Stimulated activated CD4-positive, alpha-beta T cell treated with anti-CD3 and anti-CD28 coated beads, Interleukin-2, amount 100 ng/mL, for 48 hours (primary cell): ENCODE data around the gene PRMT7.

ENCODE experiments used
- DNase-seq, 2 donors: peaks; one replicate each; pipeline ENCODE4 v3.0.0-alpha.2; 2020

Gene PRMT7

DNA sequence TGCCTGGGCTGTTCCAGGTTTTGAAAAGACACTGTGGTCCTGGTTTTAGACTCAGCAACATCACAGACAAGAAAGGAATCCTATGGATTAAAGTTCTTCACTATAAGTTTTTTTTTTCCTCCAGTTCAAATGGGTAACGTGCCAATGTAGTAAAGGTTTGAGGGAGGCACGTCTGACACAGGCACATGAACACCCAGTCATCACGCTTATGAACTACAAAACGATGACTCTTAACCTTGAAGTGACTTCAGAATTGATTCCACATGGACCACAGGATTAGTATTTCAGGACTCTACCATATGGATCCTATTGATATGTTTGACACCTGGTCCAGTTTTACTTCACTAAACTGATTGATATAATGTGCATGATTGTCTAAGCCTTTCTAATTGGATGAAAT lies 2.3 kb downstream of the PRMT7 start:
- DNase-seq = no peak

DNA sequence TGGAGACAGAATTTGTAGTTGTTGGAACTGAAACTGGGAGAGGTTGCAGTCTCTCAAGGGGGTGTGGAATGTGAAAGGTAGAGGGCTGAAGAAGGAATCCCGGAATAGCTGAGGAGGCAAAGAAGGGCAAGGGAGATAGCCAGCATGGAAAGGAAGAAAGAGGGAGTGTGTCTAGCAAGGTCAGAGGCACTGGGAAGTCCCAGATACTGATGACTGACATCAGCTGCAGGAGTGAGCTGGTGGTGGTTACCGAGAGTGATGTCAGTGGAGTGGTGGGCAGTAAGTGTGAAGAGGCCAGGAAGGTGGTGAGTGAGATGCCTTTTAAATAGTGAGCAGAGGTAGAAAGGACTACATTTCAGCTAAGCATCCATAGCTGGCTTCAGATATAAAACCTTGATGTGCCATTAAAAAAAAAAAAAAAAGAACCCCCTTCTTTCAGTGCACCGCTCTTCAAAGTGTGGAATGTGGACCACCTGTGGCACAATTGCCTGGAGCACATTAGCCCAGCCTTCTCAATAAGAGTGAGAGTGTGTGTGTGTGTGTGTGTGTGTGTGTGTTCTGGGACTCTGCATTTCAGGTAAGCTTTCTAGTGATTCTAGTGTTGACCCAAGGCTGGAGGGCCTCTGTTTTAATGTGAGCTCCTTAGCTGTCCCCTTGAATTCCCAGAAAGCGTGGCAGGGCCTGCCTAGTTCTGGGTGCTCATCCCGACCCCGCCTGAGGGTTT lies 8.5 kb downstream of the PRMT7 start:
- DNase-seq = peak; percentile 20 to 36

DNA sequence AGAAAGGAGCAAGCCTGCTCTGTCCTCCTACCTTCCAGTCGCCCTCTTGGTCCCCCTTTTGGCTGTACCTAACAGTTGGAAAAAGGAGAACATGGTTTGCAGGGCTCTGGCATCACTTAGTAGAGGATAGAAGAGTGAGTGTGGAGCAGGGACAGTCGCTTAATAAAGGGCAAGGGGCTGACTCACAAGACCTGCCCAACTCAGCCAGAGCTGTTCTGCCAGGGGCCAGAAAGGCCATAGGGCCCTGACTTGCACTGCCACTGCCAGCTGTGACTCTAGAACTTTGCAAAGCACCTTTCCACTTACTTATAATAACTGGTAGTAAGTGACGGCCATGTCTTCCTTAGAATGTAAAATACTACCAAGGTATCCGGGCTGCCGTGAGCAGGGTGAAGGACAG lies 13.5 kb downstream of the PRMT7 start:
- no peak for DNase-seq

DNA sequence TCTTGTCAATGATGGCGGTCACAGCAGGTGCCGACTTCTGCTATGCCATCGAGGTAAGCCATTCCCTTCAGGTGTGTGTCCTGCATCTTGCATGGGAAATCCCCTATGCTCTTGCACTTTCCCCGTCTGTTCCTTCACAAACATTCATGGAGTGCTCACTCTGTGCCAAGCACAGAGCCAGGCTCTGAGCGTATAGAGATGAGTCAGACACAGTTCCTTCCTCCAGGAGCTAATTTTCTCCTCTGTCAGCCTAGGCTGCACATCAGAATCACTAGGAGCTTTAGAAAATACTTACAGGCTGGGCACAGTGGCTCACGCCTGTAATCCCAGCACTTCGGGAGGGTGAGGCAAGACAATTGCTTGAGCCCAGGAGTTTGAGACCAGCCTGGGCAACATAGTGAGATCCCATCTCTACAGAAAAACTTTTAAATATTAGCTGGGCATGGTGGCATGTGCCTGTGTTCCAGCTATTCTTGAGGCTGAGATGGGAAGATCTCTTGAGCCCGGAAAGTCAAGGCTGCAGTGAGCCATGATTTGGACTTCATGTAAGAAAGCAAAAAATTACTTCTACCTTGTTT lies 14.1 kb downstream of the PRMT7 start:
- no peak for DNase-seq

DNA sequence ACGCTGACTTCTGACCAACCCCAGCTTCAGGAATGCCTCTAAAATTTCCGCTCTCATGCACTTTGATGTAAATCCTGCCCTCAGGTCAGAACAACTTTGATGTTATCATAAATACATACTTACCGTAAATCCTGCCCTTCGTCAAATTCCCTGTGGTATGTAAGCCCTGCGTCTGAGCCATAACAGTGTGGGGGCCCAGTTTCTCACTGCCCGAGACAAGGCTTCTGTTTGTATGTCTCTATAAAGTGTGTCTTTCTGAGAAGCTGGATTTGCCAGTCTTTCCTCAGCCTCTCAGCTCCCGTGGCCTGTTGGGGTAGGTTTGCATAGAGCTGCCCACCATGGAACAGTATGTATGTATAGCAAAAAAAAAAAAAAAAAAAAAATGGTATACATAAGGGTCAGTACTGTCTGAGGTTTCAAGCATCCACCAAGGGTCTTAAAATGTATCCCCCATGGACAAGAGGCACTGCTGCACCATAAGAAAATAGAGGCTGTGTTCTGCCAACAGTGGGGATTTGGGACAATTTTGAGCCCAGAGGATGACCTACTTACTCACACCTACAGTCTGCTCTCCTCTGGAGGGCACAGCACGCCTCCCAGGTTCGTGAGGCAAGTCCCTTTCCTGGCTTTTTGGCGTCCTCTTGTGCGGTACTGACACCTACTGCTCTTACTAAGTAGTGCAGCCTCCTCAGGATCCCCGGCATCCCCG lies 17.5 kb downstream of the PRMT7 start:
- peak; percentile 71 to 73 for DNase-seq

DNA sequence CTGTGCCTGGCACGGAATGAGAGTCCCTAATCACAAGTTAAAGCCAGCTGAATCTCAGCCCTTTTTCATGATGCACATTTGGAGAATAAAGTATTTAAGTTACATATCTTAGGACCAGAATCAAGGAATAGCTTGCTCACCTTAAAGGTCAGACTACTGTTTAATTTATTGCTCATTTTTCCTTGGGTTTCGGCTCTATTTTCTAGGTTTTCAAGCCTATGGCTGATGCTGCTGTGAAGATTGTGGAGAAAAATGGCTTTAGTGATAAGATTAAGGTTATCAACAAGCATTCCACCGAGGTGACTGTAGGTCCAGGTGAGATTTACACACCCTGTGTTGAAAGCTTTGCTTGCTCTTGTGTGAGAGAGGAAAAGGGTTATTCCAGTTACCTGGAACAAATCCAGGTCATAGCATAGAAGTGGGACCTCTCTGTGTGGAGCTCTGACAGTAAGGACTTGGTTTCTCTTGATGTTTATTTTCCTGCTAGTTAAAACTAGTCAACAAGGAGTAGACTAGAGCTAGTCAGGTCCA lies 18.1 kb downstream of the PRMT7 start:
- no peak for DNase-seq

DNA sequence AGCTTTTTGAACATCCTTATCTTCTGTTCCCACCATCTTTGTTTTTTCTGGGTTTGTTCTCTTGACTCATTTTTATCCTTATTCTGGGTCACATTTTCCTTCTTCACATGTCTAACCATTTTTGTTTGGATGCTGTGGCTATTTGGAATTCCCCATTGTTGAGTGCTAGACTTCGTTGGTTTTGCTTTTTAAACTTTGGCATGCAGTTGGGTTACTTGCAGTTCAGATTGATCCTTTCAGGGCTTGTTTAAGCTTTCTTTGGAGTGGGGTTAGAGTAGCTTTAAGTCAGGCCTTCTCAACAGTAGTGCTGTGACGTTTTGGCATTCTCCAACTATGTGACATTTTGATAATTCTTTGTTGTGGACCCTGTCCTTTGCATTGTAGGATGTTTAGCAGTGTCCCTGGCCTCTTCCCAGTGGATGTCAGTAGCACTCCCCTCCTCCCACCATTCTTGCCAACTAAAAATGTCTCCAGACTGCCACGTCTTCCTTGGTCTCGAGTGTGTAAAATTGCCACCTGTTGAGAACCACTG lies 21.1 kb downstream of the PRMT7 start:
- no peak for DNase-seq

DNA sequence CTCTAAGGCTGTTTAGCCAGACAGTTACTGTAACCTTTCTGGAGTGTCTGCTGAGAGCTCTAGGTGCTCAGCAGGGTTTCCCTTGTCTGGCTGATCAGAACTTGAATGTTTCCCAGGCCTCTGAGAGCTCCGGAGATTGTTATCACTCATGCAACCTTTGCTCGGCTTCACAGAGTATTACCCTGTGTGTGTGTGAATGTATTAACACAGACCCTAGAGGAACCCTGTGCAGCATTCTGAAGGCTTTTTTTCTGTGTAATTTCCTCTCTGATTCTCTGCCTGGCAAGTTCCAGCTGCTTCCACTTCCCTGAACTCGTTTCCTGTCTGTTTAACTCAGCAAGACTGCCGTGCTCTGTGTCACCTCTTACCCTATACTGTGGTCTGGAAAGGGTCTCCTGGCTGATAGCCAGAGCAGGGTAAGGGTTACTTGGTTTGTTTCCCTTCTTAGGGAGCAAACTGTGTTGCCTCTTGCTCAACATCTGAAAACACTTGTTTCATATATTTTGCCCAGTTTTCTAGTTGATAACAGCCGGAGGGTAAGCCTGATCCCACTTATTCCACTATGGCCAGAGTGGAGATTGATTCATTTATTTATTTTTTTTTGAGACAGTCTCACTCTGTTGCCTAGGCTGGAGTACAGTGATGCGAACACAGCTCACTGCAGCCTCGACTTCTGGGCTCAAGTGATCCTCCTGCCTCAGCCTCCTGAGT lies 21.7 kb downstream of the PRMT7 start:
- no peak for DNase-seq

DNA sequence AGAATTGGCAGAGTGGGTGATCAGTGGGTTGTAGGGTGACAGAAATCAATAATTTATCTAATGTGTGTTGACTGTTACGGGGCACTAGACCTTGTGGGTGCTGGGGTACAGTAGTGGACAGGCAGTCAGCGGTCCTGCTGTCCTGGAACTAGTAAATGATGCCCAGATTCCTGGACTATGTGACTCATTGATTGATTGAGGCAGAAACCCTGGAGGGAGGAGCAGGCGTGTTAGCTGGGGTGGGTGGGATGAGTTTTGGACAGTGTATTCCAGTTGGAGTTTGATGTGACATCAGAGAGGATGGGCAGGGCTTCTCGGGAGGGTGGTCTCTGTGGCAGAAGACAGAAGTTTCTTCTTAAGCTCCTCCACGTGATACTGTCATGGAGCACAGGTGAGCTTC lies 24.4 kb downstream of the PRMT7 start:
- DNase-seq = no peak

DNA sequence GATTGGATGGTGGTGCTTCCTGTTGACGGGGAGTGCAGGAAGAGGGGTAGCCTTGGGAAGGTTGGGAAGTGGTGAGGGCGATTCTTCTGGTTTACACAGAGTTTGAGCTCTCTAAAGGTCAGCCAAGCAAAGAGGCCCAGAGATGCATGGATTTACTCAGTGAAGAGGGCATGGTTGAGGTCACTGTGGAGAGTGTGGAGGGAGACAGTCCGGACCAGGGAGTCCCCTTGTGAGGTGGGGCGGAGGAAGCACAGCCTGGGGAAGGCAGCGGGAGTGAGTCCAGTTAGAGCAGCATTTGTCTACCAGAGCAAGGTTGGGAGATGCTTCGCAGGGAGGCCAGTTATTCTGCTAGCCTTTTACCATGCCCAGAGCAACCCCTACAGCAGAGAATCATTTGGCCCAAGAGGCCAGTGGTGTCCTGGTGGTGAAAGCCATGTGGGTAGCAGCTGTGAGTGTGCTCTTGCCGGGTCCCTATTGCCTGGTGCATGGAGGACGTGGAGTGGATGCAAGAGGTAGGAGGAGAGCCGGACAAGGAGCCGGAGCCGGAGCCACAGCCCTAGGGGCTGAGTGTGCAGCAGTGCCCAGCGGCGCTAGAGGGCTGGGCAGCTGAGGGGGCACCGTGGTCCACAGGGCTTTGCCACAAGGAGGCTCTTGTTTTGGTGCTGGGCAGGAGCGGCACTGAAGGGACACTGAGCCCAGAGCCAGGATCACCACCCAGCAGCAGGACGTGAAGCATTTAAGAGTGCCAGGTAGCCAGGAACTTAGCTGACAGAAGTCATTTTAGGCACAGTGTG lies 27.7 kb downstream of the PRMT7 start:
- no peak for DNase-seq

DNA sequence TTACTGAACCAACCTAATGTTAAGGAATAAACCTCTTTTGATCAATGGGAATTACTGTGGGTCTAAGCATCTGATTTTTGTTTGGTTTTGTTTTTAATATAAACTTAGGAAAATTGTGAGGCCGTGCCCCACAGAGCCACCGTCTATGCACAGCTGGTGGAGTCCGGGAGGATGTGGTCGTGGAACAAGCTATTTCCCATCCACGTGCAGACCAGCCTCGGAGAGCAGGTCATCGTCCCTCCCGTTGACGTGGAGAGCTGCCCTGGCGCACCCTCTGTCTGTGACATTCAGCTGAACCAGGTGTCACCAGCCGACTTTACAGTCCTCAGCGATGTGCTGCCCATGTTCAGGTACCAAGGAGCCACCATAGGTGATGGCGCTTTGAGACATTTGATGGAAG lies 28.4 kb downstream of the PRMT7 start:
- DNase-seq = no peak

DNA sequence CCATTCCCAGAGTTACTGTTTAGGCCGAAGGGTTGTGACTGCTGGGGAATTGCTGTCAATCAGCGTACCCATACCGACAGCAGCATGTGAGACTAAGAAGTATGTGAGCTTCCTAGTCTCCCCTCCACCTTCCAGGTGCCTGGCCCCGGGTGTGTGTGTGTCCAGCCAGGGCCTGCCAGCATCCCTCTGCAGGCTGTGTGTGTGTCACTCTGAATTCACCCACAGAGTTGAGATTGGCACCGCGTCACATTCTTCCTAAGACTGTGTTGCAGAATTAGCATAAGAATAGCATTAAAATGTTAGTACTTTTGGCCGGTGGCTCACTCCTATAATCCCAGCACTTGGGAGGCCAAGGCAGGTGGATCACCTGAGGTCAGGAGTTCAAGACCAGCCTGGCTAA lies 31.8 kb downstream of the PRMT7 start:
- DNase-seq = no peak

DNA sequence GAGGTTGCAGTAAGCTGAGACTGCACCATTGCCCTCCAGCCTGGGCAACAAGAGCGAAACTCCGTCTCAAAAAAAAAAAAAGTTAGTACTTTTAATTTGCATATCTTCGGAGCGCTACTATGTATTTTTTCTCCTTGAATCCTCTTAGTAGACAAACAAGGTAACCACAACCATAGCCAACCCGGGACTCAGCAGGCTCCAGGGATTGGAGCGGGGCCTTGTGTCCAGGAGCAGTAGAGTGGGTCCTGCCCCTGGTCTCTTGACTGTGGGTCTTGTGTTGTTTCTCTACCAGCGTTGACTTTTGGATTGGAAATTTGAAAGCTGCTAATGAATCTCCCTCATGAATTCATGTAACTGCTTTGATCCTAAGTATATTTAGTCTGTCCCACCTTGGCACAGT lies 32.3 kb downstream of the PRMT7 start:
- no peak for DNase-seq

DNA sequence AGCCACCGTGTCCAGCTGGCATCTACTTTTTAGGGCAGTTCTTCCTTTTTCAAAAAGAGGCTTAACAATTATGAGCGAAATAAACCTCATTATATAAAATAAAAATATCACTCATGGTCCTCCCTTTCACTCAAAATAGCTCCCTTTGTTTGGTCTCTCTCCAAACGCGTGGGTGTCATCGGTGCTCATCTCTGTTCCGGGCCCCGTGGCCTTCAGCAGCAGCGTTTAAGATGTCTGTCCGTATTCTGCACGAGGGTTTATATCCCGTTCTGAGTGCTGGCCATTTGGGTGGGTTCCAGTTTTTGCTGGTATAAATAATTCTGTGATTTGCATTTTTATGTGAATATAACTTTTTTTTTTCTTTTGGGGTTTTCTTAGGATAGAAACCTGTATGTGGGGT lies 33.4 kb downstream of the PRMT7 start:
- DNase-seq = no peak

DNA sequence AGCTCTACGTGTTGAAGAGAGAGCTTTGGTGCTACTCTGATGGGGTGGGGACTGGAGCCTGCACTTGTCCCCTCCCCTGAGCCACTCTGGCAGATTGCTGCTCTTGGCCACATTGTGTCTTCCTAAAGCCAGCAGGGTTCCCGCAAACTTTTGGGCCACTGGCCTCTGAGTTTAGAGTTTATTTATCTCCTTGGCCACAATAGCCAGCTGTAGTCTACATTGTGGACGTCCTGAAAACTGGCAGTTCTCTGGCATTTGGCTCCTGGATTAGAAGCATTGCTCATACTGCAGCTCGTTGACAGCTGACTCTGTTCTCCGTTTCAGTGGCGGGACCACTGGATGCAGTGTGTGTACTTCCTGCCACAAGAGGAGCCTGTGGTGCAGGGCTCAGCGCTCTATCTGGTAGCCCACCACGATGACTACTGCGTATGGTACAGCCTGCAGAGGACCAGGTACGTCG lies 34.6 kb downstream of the PRMT7 start:
- no peak for DNase-seq

DNA sequence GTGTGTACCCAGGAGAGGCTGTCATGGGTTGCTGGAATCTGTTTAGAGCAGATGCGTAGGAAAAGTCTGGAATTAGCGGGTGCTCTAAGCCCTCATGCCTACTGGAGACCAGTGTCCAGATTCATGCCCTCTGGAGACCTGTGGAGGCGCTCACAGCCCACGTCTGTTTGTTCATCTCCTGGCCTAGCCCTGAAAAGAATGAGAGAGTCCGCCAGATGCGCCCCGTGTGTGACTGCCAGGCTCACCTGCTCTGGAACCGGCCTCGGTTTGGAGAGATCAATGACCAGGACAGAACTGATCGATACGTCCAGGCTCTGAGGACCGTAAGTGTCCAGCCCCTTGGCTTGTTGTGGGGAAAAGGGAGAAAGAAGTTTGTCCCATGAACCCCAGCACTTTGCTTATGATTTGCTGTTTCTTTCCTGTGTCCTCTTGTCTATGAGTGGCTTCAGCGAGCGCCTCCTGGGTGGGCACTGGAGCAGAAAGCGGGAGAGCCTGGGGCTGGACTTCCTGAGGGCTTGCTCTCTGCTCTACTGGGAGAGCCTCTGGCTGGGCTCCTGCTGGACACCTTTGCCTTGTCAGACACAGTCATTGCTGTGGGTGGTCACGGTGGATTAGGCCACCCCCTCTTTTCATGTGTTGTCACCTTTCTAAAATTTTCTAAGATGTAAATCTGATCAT lies 35.3 kb downstream of the PRMT7 start:
- DNase-seq = no peak

DNA sequence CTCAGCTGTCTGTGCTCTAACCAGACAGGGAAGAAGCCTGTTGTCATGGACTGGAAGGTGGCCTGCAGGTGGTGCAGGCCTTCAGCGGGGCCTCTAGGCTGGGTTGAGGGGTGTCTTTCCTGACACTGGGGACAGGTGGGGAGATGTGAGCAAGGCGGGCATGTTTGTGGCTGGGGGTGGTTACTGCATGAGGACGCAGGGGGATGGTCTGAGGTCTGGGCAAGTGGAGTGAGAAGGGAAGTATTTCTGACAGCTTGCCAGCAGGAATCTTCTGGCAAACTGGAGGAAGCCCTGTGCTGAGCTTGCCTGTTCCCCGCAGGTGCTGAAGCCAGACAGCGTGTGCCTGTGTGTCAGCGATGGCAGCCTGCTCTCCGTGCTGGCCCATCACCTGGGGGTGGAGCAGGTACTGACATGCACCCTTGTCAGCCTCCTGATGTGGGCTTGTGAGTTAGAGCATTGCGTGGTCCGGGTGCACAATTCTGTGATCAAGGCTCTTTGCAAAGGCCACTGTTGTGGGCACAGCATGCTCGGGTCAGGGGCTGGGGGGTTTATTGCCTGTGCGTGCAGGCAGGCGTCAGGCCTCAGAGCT lies 36.2 kb downstream of the PRMT7 start:
- DNase-seq = no peak

DNA sequence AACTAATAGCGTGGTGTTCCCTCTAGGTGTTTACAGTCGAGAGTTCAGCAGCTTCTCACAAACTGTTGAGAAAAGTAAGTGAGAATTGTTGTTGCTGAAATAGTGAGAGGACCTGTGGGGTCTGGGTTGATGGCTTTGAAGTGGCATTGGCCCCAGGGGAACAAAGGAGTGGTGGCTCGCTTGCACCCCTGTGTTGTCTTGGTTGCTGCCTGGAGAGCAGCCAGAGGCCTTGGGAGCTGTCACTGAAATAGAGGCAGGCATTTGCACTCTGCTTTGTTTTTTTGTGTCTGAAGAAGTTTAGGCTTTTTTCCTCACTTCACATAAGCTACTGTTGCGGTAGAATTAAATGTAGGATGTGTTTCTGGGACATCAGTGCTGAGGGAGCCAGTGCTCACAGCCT lies 36.8 kb downstream of the PRMT7 start:
- DNase-seq = no peak

DNA sequence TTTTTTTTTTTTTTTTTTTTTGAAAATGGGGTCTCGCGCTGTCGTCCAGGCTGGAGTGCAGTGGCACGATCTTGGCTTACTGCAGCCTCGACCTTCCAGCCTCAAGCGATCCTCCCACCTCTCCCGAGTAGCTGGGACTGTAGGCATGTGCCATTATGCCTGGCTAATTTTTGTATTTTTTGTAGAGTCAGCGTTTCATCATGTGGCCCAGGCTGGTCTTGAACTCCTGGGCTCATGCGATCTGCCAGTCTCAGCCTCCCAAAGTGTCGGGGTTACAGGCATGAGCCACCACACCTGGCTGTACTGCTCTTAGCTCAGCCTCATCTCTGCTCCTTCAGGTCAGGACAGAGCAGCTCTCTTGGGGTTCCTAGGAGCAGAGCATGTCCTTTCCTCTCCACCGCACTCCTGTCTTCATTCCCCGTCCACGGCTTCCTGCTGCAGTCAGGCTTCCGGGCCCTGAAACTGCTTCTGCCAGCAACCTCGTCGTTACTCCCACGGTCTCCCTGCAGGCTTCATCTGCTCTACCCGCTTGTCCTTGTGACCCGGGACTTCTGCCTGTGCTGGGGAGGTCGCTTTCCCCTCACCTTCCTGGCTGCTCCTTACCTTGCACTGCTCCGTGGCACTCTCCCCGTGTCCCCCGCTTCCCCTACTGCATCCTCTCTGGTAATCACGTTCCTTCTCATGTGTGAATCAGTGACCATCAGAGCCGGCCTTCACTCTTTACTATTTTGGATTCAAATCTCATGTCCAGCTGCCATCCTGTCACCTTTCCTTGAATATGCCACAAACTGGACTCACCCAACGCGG lies 38.0 kb downstream of the PRMT7 start:
- DNase-seq = no peak

DNA sequence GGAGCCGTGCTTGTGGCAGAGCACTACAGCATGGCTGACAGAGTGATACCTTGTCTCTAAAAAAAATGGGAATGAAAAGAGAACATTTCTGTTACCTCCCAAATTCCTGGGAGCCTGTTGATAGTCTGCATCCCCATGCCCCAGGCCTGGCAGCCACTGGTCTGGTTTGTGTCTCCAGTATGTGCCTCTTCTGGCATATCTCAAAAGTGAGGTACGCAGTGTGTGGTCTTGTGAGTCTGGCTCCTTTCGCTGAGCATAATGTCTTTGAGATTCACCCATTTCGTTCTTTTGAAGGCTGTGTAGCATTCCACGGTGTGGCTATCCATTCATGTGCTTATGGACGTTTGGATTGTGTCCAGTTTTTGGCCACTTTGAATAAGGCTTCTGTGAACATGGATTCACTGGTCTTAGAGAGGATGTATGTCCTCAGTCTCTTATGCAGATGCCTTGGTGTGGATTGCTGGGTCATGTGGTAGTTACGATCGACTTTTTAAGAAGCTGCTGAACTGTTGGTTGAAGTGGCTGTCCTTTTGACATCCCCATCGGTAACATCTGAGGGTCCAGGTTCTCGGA lies 39.1 kb downstream of the PRMT7 start:
- no peak for DNase-seq
